Dendritic cell treated with granulocyte-macrophage colony-stimulating factor and Interleukin-4, amounts not matched to agents 40 ng/mL and 50 ng/mL, for 4 days (primary cell): ENCODE results near the gene AZGP1.
"Not testable (repeated sequence)": the region's sequence is repeated elsewhere in the genome, so short reads cannot be mapped to it uniquely, and the experiment has no call there.

ENCODE experiments used
- H3K27ac Mint-ChIP-seq: one replicate; pipeline ENCODE4 v1.8.0; 2022; ENCODE audit warnings: mild to moderate bottlenecking, mixed read lengths
- H3K27me3 Mint-ChIP-seq: one replicate; pipeline ENCODE4 v1.8.0; 2022; ENCODE audit warnings: mild to moderate bottlenecking, mixed read lengths
- H3K36me3 Mint-ChIP-seq: one replicate; pipeline ENCODE4 v1.8.0; 2022; ENCODE audit warnings: low read depth, mixed read lengths
- H3K4me1 Mint-ChIP-seq: one replicate; pipeline ENCODE4 v1.8.0; 2022; ENCODE audit warnings: low read depth, mixed read lengths
- H3K4me3 Mint-ChIP-seq: one replicate; pipeline ENCODE4 v1.8.0; 2022; ENCODE audit warnings: mild to moderate bottlenecking, moderate library complexity, mixed read lengths
- H3K9me3 Mint-ChIP-seq: one replicate; pipeline ENCODE4 v1.8.0; 2022; ENCODE audit warnings: mixed read lengths
- intact Hi-C: fragments of 100-400 bp; cut with micrococcal nuclease; formaldehyde crosslinking; loops from one replicate; pipeline ENCODE4 v1.15.0; 2022

Gene AZGP1

DNA sequence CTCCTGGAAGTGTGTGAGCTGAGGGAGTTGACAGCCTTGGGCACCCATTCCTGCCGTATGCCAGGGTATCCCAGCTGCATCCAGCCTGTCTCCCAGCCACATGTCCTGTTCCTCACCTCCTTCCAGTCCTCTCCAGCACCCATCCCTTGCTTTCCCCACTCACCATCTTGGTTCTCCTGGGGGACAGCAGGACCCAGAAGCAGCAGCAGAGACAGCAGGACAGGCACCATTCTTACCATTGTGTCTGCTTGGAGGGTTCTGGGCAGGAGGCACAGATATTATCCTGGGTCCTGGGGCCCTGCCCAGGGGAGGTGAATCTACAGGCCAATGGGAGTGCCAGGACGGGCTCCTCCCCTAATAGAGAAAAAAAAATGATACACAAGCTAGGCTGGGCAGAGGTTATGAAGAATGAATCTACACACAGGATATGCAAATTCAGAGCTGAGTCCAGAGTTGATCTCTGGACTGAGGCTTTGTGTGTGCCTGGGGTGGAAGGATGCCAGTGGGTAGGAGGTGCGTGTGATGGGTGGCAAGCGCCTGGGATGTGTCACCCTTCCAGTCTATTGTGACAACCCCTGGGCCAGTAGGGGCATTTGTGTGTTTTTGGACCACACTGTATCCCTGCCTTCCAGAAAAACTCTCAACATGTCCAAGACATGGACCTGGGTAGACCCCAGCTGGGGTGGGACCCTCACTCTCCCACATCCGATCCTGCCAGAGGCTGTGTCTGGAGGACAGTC lies at the start of gene AZGP1:
Gene AZGP1 (minus strand): TSS at position 250 of the 740 bp plus-strand sequence. CDS start 11 bp downstream, at position 239.
- Mint-ChIP-seq H3K36me3 (no peaks in the 10 kb centered on the region), H3K4me3 (no peak within 1 kb of the TSS), H3K4me1 (peaks cover 9% of the 10 kb centered on the region), H3K27me3 (peaks cover 18% of the 10 kb centered on the region), H3K27ac (no peak within 1 kb of the TSS), H3K9me3 (no peaks in the 10 kb centered on the region)
- intact Hi-C loops: no loop called here

GRCh38 chr7:100024020-100024619 lies 48.3 kb upstream of the AZGP1 start:
- intact Hi-C loops: no loop called here
- H3K27ac Mint-ChIP-seq: no peak overlapping the region
- no peak overlapping the region for H3K4me3 Mint-ChIP-seq
- H3K4me1 Mint-ChIP-seq: peaks cover 13% of the 10 kb centered on the region
- H3K9me3 Mint-ChIP-seq: no peaks in the 10 kb centered on the region
- H3K36me3 Mint-ChIP-seq: peaks cover 91% of the 10 kb centered on the region
- no peaks in the 10 kb centered on the region for H3K27me3 Mint-ChIP-seq

DNA sequence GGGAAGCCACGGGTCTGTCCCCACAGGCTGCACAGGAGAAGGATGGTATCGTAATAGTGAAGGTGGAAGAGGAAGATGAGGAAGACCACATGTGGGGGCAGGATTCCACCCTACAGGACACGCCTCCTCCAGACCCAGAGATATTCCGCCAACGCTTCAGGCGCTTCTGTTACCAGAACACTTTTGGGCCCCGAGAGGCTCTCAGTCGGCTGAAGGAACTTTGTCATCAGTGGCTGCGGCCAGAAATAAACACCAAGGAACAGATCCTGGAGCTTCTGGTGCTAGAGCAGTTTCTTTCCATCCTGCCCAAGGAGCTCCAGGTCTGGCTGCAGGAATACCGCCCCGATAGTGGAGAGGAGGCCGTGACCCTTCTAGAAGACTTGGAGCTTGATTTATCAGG lies 47.7 kb upstream of the AZGP1 start:
- intact Hi-C loops: no loop called here
- Mint-ChIP-seq H3K36me3 (peaks cover 91% of the 10 kb centered on the region), H3K4me3 (no peak overlapping the region), H3K27ac (no peak overlapping the region), H3K27me3 (no peaks in the 10 kb centered on the region), H3K4me1 (peaks cover 19% of the 10 kb centered on the region), H3K9me3 (no peaks in the 10 kb centered on the region)

- Mint-ChIP-seq H3K27me3 (no peaks in the 10 kb centered on the region), H3K4me1 (peaks cover 26% of the 10 kb centered on the region), H3K4me3 (no peak overlapping the region), H3K36me3 (peaks cover 90% of the 10 kb centered on the region), H3K9me3 (no peaks in the 10 kb centered on the region), H3K27ac (no peak overlapping the region)
- intact Hi-C loops: no loop called here
Observed at GRCh38 chr7:100022621-100023020, 46.8 kb upstream of the AZGP1 start.

- Mint-ChIP-seq H3K27ac (no peak overlapping the region), H3K36me3 (peaks cover 76% of the 10 kb centered on the region), H3K4me1 (peaks cover 31% of the 10 kb centered on the region), H3K9me3 (no peaks in the 10 kb centered on the region), H3K27me3 (no peaks in the 10 kb centered on the region), H3K4me3 (no peak overlapping the region)
- intact Hi-C loops: no loop called here
Observed at GRCh38 chr7:100021297-100021696, 45.5 kb upstream of the AZGP1 start.

DNA sequence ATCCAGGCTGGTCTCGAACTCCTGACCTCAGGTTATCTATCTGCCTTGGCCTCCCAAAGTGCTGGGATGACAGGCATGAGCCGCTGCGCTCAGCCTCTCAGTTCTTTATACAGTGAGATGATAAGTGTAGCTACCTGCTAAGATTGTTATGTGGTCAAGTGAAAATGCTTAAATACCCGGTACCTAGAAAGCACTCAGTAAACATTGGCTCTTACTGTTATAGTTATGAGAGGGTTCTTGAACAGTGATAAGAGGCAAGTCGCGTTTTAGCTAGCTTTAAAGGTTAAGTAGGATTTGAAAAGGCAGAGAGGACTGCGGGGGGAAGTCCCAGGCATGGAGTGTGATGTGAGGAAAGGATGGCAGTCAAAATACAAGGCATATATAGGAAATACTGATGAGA lies 44.1 kb upstream of the AZGP1 start:
- intact Hi-C loops: loop anchor here (10.0 kb wide), 1 partner anchor 65 kb away; the partner anchor contains the start of genes COPS6 and ZNF3
- H3K9me3 Mint-ChIP-seq: no peaks in the 10 kb centered on the region
- H3K4me1 Mint-ChIP-seq: peaks cover 39% of the 10 kb centered on the region
- H3K27me3 Mint-ChIP-seq: no peaks in the 10 kb centered on the region
- H3K4me3 Mint-ChIP-seq: no peak overlapping the region
- H3K36me3 Mint-ChIP-seq: peaks cover 69% of the 10 kb centered on the region
- no peak overlapping the region for H3K27ac Mint-ChIP-seq

GRCh38 chr7:100017875-100018274 lies 42.0 kb upstream of the AZGP1 start:
- no peaks in the 10 kb centered on the region for H3K9me3 Mint-ChIP-seq

GRCh38 chr7:100017300-100017699 lies 41.5 kb upstream of the AZGP1 start:
- Mint-ChIP-seq H3K4me1 (peaks cover 47% of the 10 kb centered on the region), H3K4me3 (peak overlapping the region; percentile 6), H3K27me3 (no peaks in the 10 kb centered on the region), H3K36me3 (peaks cover 45% of the 10 kb centered on the region), H3K27ac (no peak overlapping the region), H3K9me3 (no peaks in the 10 kb centered on the region)
- intact Hi-C loops: loop anchor here (10.0 kb wide), 1 partner anchor 68 kb away; the partner anchor contains the start of genes COPS6 and ZNF3

More at GRCh38 chr7:100017875-100018274, 42.0 kb upstream of the AZGP1 start:
- Mint-ChIP-seq H3K36me3 (peaks cover 50% of the 10 kb centered on the region), H3K27ac (no peak overlapping the region), H3K4me1 (peaks cover 47% of the 10 kb centered on the region), H3K4me3 (no peak overlapping the region), H3K27me3 (no peaks in the 10 kb centered on the region)
- intact Hi-C loops: loop anchor here (10.0 kb wide), 1 partner anchor 67 kb away; the partner anchor contains the start of genes COPS6 and ZNF3

DNA sequence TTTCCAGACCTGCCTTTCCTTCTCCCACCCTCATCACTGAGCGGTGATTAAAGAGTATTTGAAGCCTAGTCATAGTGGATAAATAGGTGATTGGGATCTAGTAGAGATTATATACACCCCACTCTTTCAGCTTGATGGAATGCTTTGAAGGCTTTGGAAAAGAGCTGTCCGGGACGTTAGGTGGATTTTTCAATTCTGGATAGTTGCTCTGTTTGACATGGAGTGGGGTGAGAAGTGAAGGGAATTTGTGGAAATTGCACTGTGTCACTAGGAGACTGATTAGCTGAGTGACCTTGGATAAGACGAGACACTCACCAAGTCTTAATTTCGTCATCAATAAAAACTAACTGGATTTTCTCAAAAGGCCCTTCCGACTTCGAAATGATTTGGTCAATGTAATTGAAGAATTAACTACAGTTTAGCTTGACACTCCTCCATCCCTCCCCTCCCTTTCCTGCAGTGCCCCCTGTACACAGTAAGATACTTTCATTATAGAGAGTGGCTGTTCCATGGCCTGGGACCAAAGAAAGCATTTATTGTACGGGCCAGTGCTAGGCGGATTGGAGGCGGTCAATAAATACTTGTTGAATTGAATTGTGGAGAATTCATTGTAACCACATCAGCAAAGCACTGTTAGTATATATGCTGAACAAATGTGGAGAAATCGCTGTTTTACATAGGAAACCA lies 40.5 kb upstream of the AZGP1 start:
- Mint-ChIP-seq H3K4me3 (peak overlapping the region; percentile 81), H3K9me3 (no peaks in the 10 kb centered on the region), H3K27ac (peak overlapping the region; percentile 91), H3K27me3 (no peaks in the 10 kb centered on the region), H3K4me1 (peaks cover 47% of the 10 kb centered on the region), H3K36me3 (peaks cover 35% of the 10 kb centered on the region)
- intact Hi-C loops: loop anchor here (10.0 kb wide), 1 partner anchor 68 kb away; the partner anchor contains the start of genes COPS6 and ZNF3

DNA sequence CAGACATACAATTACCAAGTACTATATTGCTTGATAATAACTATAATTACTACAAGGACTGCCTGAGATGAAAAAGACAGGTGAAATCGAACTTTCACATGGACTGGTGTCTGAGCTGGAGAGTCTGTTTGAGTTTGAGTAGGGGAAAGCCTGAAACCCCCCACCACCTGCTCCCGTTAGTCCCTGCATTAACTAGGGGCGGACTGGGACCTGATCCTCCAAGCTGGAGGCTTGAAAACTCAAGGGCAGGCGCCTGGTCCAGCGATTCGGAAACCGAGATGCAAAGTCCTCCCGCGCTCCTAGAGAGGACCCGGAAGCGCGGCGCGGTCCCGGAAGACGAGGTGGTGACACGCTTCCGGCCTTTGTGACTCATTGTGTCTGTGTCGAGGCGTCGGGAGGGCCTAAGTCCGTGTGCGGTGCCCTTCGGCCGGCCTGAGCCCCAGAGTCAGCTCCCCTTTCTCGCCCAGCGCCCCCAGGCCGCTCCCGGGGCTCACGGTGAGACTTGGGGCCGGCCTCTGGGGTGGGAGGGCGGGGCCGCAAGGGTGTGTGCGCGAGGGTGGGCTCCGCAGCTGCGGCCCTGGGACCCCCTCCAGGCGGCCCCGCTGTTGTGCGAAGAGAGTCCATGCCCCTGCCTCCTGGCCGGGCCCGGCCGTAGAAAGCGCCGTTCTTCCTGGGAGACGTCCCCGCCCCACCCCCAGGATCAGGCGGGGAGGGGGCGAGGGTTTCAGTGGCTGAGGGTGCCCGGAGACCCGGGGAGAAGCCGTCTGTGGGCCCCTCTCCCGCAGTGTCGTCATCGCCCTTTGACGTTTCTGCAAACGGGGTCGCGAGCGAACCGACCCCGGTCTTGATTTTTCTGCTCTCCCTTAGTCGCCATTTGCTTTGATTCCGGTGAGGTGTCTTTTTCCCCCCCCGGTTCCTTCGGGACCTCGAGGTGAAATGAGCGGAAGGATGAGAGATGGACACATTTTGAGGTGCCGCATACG lies 39.7 kb upstream of the AZGP1 start, which contains the start of gene ZKSCAN1:
Gene ZKSCAN1 (plus strand): TSS at position 365 of the 983 bp plus-strand sequence. CDS start 7,911 bp downstream, outside the sequence.
- peak within 1 kb of the TSS; percentile 91 for H3K27ac Mint-ChIP-seq
- H3K36me3 Mint-ChIP-seq: peaks cover 33% of the 10 kb centered on the region
- peaks cover 47% of the 10 kb centered on the region for H3K4me1 Mint-ChIP-seq
- no peaks in the 10 kb centered on the region for H3K9me3 Mint-ChIP-seq
- H3K4me3 Mint-ChIP-seq: peak within 1 kb of the TSS; percentile 81
- intact Hi-C loops: loop anchor here (1.0 to 10.0 kb wide), 2 partner anchors 34 to 69 kb away; partner anchors contain the start of genes COPS6, ZNF3 and ZSCAN21
- no peaks in the 10 kb centered on the region for H3K27me3 Mint-ChIP-seq

- intact Hi-C loops: loop anchor here (10.0 kb wide), 1 partner anchor 71 kb away; the partner anchor contains the start of genes COPS6 and ZNF3
Observed at GRCh38 chr7:100013328-100013676, 37.5 kb upstream of the AZGP1 start.

DNA sequence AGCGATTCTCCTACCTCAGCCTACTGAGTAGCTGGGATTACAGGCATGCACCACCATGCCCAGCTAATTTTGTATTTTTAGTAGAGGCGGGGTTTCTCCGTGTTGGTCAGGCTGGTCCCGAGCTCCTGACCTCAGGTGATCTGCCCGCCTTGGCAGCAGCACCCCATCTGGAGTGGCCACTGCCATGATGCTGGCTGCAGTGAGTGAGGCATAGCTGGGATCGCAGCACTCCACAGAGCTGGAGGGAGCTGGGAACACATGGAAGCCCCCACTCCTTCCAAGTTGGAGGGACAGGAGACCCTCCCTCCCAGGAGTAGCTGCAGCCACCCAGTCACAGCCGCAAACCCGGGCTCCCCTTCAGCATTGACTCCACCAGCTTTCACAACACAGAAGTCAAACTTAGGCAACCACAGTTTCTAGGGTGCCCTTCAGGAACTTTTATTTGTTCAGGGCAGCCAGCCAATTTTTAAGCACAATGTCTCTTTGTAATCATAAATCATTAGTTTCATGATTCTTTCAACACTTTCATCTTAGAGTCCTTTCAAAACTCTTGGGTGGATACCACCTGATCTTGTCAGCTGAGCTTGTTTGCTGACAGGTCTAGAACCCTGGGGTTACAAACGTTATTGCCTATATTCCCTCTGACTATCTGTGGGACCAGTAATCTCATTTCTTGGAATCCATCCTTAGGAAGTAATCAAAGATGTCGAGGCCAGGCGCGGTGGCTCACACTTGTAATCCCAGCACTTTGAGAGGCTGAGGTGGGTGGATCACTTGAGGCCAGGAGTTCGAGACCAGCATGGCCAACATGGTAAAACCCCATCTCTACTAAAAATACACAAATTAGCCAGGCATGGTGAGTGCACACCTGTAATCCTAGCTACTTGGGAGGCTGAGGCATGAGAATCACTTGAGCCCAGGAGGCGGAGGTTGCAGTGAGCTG lies 36.8 kb upstream of the AZGP1 start:
- peaks cover 22% of the 10 kb centered on the region for H3K4me1 Mint-ChIP-seq
- not testable (repeated sequence) for H3K27me3 Mint-ChIP-seq, H3K9me3 Mint-ChIP-seq, H3K4me3 Mint-ChIP-seq, H3K36me3 Mint-ChIP-seq, H3K27ac Mint-ChIP-seq
- intact Hi-C loops: loop anchor here (10.0 kb wide), 1 partner anchor 72 kb away; the partner anchor contains the start of genes COPS6 and ZNF3

More at GRCh38 chr7:100013328-100013676, 37.5 kb upstream of the AZGP1 start:
- peaks cover 26% of the 10 kb centered on the region for H3K4me1 Mint-ChIP-seq
- H3K27ac Mint-ChIP-seq: no peak overlapping the region
- no peaks in the 10 kb centered on the region for H3K27me3 Mint-ChIP-seq
- no peak overlapping the region for H3K4me3 Mint-ChIP-seq
- no peaks in the 10 kb centered on the region for H3K9me3 Mint-ChIP-seq
- peaks cover 12% of the 10 kb centered on the region for H3K36me3 Mint-ChIP-seq
